ENCODE measurements around the gene TMEM87B.

- TF ChIP-seq CTCF (IDR thresholded peaks at IDR 0.05) (no peak), EP300 (IDR thresholded peaks at IDR 0.05) (no peak), POLR2AphosphoS5 (IDR thresholded peaks at IDR 0.05) (no peak)
Measured at GRCh38 chr2:112163541-112163981, 108.5 kb downstream of the TMEM87B start.

Data from suprapubic skin (tissue), 4 donors.